Subcutaneous adipose tissue (tissue), 4 donors: ENCODE data around the gene UBE2B. TPM values are rescaled to one million over a fixed set of nuclear protein-coding genes. Genes with fewer than 3 reads are reported as not detected.

Experiments used
- CTCF ChIP-seq: fragments of 450-650 bp; IDR thresholded peaks from one replicate; pipeline ENCODE4 v1.5.1; 2016; ENCODE audit warnings: low read depth, mild to moderate bottlenecking, control low read depth, antibody characterized with exemption, moderate library complexity
- total RNA-seq, 4 donors: library from RNA; depleted of rRNA; stranded (reverse); fragments of >200 nt; gene quantifications; one replicate each; pipeline ENCODE4 v1.1.0, GENCODE V29; 2016

UBE2B gene
- total RNA-seq, 4 donors from 2014 or later: 62.0 to 148 (median 90.2) TPM

DNA sequence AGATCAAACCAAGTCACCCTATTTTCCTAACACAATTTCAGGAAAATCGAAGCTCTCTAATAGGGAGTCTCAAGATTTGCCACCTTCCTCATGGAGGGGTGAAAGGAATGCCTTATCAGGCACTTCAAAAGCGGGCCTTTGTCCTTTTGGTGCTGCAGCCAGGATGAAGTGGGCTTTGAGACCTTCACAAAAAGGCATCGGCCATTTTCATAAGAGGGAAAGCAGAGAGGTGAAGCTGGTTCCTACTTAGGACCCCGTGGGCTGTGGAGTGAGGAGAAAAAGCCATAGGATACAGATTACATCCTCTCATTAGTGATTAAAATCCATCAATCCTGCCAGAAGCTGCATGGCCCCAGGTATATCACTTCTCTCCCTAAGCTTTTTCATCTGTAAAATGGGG, 39.5 kb downstream of the UBE2B start:
- TF ChIP-seq CTCF: no peak

GRCh38 chr5:134411228-134411545, 39.8 kb downstream of the UBE2B start:
- TF ChIP-seq CTCF: no peak

GRCh38 chr5:134411546-134412266, 40.3 kb downstream of the UBE2B start, which contains the start of gene CDKN2AIPNL:
CDKN2AIPNL (minus strand) TSS chr5:134411881; CDS start chr5:134411854, 27 bp downstream.
- no peak for TF ChIP-seq CTCF

- TF ChIP-seq CTCF: no peak
These were observed 41.7 kb downstream of the UBE2B start for GRCh38 chr5:134413046-134413445.

- TF ChIP-seq CTCF: no peak
These were observed 46.3 kb downstream of the UBE2B start for GRCh38 chr5:134417707-134418106.

GRCh38 chr5:134418958-134419357, 47.6 kb downstream of the UBE2B start:
- TF ChIP-seq CTCF: no peak

- TF ChIP-seq CTCF: no peak
These were observed 49.0 kb downstream of the UBE2B start for GRCh38 chr5:134420343-134420742.
